ENCODE measurements around the gene STK4. TPM values are rescaled to one million over a fixed set of nuclear protein-coding genes. Genes with fewer than 3 reads are reported as not detected.

Gene STK4
- total RNA-seq, 1 experiment from 2014 or later = 43.0 TPM

GRCh38 chr20:45016089-45016671 is 49.9 kb downstream of the STK4 start:
- Histone ChIP-seq H2BK120ac (ENCODE audit: low read depth, low read length, poor library complexity, severe bottlenecking) (no peak overlapping the region), H3K18ac (ENCODE audit: insufficient read length, low read depth, low read length) (no peak overlapping the region), H3K9ac (ENCODE audit: extremely low read depth, insufficient read length, low read length) (no peak overlapping the region), H2BK5ac (ENCODE audit: insufficient read length, low read length) (no peak overlapping the region), H4K5ac (ENCODE audit: insufficient read length, low read depth, low read length) (no peak overlapping the region), H2AK5ac (ENCODE audit: insufficient read length, low read length) (no peak overlapping the region), H3K56ac (ENCODE audit: insufficient read length, low read depth, low read length) (no peak overlapping the region), H4K91ac (ENCODE audit: insufficient read length, low read depth, low read length) (no peak overlapping the region), H3K4me1 (ENCODE audit: insufficient read depth, low read length) (peaks cover 6% of the 10 kb centered on the region; the same call in 1 of the 2 replicates), H2BK20ac (ENCODE audit: low read depth, low read length, poor library complexity, severe bottlenecking) (no peak overlapping the region), H3K23me2 (ENCODE audit: insufficient read length, low read depth, low read length, poor library complexity, severe bottlenecking) (no peaks in the 10 kb centered on the region), H3T11ph (ENCODE audit: low read length) (no peak overlapping the region), H3K9me3 (ENCODE audit: control insufficient read depth, low read depth, low read length) (no peaks in the 10 kb centered on the region), H3K79me1 (ENCODE audit: insufficient read depth, low read depth, low read length, poor library complexity, severe bottlenecking) (no peaks in the 10 kb centered on the region), H3K14ac (ENCODE audit: insufficient read depth, low read length) (no peak overlapping the region), H3K23ac (ENCODE audit: insufficient read length, low read depth, low read length) (no peak overlapping the region), H2BK12ac (ENCODE audit: insufficient read length, low read depth, low read length) (no peak overlapping the region), H4K20me1 (ENCODE audit: control insufficient read depth, insufficient read depth, insufficient read length) (no peaks in the 10 kb centered on the region), H3K79me2 (ENCODE audit: insufficient read depth, low read length) (no peaks in the 10 kb centered on the region), H3K4me2 (ENCODE audit: insufficient read depth, insufficient read length, low read length) (no peak overlapping the region), H2BK15ac (ENCODE audit: low read depth, low read length) (no peak overlapping the region), H4K8ac (replicated peaks; ENCODE audit: insufficient read length, low read depth, low read length) (no peak overlapping the region), H3K4ac (ENCODE audit: low read depth, low read length) (no peak overlapping the region), H3K27ac (ENCODE audit: insufficient read length, low read depth, low read length) (no peak overlapping the region), H3K27me3 (ENCODE audit: insufficient read depth, low read length) (no peaks in the 10 kb centered on the region), H2AFZ (ENCODE audit: low read length) (no peak overlapping the region)
- H3K27me3 Mint-ChIP-seq (ENCODE audit: low read depth) = no peaks in the 10 kb centered on the region
- H3K4me3 Mint-ChIP-seq = no peak overlapping the region
- no peak for DNase-seq
- H3K4me1 Mint-ChIP-seq = peaks cover 33 to 41% of the 10 kb centered on the region in 2 experiments
- peak overlapping the region; percentile 65 to 83 (median 73) for H3K27ac Mint-ChIP-seq
- H3K9me3 Mint-ChIP-seq = no peaks in the 10 kb centered on the region
- TF ChIP-seq, protein P1, sequence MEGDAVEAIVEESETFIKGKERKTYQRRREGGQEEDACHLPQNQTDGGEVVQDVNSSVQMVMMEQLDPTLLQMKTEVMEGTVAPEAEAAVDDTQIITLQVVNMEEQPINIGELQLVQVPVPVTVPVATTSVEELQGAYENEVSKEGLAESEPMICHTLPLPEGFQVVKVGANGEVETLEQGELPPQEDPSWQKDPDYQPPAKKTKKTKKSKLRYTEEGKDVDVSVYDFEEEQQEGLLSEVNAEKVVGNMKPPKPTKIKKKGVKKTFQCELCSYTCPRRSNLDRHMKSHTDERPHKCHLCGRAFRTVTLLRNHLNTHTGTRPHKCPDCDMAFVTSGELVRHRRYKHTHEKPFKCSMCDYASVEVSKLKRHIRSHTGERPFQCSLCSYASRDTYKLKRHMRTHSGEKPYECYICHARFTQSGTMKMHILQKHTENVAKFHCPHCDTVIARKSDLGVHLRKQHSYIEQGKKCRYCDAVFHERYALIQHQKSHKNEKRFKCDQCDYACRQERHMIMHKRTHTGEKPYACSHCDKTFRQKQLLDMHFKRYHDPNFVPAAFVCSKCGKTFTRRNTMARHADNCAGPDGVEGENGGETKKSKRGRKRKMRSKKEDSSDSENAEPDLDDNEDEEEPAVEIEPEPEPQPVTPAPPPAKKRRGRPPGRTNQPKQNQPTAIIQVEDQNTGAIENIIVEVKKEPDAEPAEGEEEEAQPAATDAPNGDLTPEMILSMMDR (conservative IDR thresholded peaks at IDR 0.05) = no peak
- H3K36me3 Mint-ChIP-seq (ENCODE audit: insufficient read depth in 1 of 3, low read depth in 3 of 3) = peaks cover 0 to 10% (median 0%) of the 10 kb centered on the region in 3 experiments; a peak in 4 of 7 replicates
- WGBS (ENCODE audit: extremely low coverage, insufficient read length, low lambda C conversion rate) = no CpG with 5 or more reads among the region's 5 CpGs

Data from H9 (cell line).